NCI-H524 (cell line): Measurements from ENCODE around the gene TMEM100.

Source experiments
- DNase-seq, 2 experiments: peaks; one replicate each; lab custom pipeline; 2025; lab: John Stamatoyannopoulos, UW

The TMEM100 gene, protein sequence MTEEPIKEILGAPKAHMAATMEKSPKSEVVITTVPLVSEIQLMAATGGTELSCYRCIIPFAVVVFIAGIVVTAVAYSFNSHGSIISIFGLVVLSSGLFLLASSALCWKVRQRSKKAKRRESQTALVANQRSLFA

DNA sequence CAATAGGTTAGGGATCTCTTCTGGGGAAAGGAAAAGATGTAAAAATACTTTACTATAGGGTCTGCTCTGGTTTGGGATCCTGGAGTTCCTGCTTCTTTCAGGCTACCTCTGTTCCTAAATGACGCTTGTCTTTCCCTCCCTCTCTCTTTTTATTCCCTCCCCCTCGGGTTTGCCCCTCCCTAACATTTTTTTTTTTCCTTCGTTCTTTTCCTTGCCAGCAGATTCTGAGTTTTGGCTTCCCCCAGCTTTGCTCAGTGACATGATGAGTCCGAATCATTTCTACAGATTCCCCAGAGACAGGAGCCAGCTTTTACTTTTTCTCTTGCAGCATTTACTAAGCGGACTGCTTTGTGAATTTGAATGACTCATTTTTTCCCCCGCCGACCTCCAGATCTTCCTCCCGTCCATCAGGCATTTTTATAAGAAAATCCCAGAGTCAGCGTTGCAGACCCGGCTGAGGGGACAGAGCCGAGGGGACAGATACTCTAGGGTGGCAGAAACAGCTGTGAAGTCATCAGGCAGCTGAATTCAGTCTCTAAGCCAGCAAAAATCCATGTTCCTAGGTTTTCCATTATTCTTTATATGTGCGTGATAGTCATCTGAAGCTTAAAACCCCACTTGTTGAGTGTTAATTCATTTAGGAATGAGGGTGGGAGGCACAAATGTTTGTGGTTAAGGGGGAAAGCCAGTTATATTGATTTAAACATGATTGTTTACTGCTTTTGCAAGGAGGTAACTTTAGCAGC, at the start of gene TMEM100:
Gene TMEM100 (minus strand): TSS at position 123 of the 746 bp plus-strand sequence. CDS start 1,794 bp downstream, outside the sequence.
- DNase-seq = no peak

DNA sequence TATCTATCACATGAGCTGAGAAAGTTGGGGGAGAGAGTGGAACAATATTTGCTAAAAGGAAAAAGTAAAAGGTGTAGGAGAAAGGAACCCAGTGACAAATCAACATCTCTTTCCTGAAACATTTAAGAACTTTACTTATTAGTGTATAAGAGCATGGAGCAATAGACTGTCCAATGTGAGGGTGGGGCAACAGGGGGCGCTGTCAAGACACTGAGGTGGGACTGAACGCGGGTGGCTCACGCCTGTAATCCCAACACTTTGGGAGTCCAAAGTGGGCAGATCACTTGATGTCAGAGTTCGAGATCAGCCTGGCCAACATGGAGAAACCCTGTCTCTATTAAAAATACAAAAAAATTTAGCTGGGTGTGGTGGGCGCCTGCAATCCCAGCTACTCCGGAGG, 49.4 kb upstream of the TMEM100 start:
- DNase-seq = no peak

DNA sequence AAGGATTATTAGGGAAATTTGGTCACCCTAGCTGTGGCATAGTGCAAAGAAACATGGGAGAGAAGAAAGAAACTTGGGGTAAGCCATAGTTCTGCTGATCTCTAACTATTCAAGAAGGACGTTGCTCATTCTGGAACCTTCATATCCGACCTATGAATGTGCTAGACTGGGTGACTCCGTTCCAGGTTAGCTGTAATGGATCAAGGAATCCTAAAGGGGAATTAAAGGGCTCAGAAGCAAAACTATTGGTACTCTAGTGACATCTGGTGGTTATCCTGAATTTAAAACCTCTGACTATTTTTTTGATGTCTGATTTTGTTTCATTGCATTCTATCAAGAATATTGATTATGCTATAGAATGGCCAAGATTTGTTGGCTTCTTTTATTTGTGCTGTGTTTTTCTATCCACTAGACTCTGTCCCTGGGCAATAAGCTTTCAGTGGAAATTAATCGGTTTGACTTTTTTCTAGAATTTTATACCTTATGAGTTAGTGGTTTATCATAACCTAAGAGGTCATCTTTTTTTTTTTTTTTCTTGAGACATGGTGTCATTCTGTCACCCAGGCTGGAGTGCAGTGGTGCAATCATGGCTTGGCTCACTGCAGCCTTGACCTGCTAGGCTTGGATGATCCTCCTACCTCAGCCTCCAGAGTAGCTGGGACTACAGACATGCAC, 47.7 kb upstream of the TMEM100 start:
- peak; percentile 21 to 79 for DNase-seq

DNA sequence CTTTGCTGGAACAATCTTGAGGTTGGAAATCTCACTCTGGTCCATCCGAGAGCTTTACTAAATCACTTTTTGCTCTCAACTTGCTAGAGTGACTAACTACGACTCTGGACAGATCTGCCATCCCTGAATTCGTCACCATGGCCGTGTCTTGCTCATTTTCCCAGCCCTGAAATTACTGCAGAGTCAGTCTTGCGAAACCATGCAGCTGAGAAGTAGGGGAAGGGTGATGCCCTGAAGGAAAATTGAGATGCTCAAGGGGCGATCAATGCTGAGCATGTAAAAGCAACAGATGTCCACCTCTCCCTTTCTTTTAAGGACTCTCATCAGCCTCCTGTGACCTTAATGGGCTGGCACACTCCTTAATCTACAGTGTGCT, 46.9 kb upstream of the TMEM100 start:
- DNase-seq = peak; percentile 67 to 86

DNA sequence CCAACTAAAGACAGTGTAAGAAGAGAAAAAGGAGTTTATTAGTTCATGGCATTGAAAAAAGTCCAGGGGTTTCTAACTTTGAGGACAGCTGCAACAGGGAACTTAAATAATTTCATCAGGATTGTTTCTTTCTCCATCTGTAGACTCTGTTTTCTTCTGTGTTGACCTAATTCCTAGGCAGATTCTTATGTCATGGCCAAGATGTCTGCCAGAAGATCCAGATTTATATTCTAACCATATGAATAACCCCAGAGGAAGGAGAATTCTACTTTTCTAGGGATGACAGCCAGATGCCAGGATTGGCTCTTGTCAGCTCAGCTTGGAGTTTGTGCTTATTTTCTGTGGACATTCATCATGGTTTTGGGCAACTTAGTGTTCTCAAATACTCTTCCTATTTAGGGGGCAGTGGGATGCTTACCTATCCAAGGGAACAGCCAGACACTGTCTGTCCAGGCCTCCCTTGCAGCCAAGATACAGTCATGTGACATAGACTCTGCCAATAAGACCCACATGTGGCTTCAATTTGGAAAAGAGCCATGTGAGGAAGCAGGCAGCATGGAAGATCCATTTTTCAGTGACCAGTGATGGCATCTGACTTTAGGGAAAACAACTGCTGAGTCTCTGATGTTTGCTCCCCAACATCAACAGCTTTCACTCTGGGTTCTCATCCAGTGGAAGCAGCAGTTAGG, 46.4 kb upstream of the TMEM100 start:
- no peak for DNase-seq

DNA sequence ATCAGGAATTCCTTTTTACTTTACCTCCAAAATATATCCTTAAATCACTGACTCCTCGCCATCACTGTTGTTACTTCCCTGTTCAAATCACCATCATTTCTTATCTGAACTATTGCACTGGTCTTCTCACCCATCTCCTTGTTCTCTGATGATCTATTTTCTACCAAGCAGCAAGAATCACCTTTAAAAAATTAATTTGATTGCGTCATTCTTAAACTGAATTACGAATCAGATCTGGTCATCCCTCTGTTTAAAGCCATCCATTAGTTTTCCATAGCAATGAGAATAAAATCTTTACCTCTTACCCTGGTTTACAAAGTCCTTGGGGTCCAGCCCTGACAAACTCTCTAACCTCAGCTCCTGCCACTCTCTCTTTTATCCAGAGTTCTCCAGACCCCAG, 42.8 kb upstream of the TMEM100 start:
- DNase-seq = no peak

DNA sequence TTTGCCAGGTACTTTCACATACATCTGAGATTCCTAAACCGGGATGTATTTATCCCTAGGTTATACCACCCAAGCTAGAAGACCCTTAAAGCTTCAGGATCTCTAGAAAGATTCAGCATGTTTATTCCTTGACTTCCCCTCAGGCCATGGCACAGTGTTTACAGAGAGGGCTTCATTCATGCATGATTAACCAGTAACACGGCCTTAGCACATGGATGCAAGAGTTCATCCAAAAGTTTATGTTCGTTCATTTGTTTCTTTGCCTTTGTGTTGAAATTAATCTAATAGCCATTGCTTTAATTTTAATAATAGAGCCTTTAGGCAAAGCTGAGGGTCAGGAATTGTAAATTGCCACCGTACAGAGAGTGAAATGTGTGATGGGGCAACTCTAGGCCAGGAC, 41.9 kb upstream of the TMEM100 start:
- DNase-seq = no peak

DNA sequence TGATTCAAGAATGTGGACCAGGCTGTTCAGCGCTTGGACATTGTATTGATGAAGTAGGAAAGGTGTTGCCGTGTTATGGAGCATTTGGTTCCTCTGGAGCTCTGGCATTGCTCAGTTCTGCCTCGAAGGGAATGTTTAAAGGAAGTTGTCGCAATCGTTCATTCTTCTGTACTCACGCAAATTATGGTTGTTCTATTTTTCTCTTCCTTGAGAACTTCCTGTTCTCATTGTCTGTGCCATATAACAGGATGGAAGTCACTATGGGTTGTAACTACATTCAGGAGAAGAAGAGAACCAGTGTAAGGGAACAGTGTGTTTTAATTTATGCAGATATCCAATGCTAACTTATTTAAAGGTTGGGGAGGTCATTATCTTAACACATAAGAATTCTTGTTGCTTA, 41.2 kb upstream of the TMEM100 start:
- DNase-seq = no peak

DNA sequence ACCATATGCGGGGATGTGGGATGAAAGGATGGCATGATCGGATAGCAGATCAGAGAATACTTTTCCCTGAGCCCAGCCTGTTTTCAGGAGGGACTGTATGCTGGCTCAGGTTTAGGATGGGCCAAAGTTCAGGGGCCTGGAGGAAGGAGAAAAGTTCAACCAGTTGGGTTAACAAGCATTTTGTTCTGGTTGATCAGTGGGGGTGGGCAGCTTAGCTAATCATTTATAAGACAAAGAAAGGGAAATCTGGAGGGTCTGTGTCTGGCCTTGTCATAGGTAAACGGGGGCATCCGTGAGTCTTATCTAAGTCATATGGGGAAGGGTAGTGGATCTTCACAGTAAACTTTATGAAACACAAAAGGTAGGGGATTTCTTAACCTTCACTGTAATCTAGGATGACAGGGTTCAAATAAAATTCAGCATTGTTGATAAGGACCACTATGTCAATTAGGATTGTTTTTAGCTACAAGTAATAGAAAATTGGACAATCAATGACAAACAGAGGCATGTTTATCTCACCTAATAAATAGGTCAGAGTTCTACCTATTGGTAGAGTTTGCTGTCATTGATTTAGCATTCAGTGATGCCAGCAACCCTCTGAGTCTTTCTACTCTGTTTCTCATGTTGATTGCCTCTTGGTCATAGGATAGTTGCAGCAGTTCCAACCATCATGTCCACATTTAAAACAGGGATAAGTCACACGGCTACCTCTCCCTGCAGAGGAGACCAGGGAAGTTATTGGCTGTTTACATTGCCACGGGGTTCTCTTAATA, 39.6 kb upstream of the TMEM100 start:
- no peak for DNase-seq

DNA sequence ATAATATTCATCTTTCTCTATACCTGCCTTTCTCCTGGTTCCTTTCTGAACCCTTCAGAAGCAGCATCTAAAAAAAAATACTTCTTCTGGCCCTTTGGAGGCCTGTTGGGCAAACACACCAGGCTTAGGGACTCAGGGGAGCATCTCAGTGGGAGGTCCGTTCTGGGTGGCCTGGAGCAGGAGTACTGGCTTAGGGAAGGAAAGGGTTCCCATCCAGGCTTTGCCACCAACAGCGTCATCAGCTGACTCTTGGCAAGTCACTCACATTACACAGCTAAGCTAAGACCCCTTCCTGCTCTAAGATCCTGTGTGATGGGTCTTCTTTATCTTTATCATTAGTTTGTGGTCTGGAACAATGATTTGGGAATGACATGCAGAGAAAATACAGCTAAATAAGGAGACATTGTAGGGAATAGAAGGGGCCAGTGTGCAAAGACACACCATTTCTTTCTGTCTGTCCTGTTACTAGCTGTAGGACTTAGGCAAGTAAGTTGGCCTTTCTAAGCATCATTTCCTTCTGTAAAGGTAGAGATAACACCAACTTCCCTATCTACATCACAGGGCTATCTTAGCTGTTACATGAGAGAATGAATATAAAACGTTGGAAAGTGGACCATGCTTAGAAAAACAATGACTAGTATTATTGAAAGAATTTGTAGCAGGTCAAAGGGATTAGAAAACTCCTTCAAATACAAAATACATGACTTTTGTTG, 38.1 kb upstream of the TMEM100 start:
- DNase-seq = no peak

DNA sequence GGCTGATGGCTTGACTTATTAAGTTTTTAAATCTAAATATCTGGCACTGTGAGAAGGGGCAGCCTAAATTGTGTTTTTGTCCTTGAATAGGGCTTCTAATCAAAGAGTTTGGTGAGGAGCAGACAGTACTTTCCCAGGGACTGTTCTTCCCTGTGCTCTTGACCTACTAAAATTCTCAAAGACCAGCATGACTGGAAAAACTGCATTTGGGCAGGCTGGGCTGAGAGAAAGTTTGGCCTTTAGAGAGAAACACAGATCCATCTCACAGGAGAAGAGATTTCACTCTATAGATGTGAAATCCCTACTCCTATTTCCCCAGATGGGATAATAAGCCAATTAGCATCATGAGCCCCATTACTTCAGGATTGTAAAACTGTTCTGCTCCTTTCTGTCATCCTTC, 35.5 kb upstream of the TMEM100 start:
- DNase-seq = peak in 1 of 2 experiments; percentile 69

DNA sequence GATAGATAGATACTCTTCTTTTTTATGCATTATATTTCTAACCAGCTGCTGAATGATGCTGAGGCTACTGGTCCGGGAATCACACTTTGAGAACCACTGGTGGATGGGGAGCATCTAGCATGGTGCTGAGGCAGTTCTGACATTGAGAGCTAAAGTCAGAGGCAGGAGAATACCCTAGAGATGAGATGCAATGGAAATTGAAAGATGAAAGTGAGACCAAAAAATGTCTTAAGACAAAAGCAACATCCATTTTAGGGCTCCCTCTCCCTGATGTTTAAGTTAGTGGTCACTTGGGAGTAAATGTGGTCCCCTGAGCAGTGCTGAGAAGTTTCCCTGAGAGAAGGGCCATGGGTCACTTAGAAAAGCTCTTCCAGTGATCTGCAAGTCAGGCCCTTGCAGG, 35.0 kb upstream of the TMEM100 start:
- no peak for DNase-seq

DNA sequence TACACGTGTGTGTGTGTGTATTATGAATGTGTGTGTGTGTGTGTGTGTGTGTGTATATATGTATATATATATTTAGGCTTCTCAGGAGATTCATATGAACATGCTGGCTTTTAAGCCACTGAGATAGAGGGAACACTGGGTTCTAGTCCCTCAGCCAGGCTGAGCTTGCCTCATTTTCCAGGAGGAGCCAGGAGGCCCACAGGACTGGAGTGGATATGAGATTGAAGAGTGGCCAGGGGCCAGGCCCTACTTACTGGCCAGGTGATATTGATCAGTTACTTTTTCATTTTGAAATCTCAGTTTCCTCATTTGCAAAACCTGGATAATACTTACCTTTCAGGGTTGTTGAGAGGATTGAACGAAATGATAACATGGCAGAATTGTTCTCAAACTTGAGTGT, 34.0 kb upstream of the TMEM100 start:
- no peak for DNase-seq

DNA sequence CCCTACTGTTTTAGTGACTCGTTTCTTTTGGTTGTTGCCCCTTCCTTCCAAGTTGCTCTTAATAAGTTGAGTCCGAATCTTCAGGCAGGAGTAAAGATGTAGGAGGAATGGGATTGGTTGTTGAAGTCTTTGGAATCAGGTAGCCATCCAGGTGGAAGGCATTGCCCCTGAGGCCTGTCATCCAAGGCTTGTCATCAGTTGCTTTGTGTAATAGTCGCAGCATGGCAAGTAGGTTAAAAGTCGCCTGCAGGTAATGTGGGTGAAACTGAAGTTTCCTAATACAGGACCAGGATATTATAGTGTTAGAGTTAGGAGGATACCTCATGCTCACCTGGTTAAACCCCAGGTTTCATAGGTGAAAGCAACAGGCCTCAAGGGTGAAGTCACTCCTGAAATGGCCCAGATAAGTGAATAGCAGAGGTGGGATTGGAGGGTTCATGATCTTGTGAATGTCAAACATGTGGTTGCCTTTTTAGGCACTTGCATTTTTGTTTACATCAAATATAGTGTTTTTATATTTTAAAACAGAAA, 29.1 kb upstream of the TMEM100 start:
- DNase-seq = no peak

DNA sequence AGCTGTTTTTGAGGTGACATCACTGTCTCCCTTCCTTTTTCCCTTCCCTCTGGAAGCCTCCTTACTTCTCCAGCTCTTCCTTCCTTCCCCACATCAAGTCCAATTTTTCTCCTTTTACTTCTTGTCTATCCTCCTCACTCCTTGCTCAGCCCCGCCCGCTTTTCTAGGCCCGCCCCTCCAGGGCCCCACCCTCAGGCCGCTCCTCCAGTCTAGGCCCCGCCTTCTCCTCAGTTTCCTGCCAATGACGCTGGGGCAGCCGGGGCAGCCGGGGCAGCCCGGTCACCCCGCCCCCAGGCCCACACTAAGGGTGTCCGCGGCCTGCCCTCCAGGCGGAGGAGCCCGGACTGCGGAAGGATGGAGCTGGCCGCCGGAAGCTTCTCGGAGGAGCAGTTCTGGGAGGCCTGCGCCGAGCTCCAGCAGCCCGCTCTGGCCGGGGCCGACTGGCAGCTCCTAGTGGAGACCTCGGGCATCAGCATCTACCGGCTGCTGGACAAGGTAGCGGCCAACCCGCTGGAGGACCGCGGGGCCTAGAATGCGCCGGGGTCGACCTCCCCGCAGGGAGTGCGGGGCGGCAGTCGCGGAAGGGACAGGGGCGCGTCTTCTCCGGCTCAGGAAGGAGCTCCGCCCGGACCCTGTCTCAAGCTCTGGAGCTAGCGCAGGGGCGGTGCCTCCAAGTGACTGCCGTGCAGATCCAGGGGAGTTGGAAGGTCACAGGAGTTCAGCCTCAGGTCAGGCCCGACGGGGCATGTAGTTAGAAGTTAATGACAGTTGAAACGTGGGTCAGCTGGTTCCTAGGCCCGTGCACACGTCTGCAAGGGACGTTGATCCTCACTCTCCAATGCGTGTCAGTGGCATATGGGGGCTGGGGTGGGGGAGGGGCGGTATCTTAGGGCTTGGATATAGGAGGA, 28.3 kb upstream of the TMEM100 start, which contains the start of gene PCTP:
Gene PCTP (plus strand): TSS at position 302 of the 908 bp plus-strand sequence. CDS start 53 bp downstream, at position 355.
- DNase-seq = peak; percentile 83 to 88

DNA sequence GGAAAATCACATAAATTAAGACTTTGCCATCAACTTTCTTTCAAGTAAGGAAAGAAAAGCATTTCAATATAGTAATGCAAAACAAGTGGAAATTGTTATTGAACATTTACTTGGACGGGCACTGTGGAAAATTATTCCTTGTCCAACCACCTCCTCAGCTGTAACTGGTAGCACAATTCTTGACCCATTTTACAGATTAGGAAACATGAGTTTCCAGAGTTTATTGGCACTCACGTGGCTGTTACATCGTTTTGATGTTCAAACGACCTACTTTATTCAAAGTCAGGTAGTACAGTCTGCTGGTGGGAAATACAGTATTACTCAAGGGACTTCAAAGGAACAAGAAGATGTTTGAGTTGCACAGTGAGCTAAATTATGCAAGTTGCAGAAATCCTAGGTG, 27.3 kb upstream of the TMEM100 start:
- DNase-seq = no peak

DNA sequence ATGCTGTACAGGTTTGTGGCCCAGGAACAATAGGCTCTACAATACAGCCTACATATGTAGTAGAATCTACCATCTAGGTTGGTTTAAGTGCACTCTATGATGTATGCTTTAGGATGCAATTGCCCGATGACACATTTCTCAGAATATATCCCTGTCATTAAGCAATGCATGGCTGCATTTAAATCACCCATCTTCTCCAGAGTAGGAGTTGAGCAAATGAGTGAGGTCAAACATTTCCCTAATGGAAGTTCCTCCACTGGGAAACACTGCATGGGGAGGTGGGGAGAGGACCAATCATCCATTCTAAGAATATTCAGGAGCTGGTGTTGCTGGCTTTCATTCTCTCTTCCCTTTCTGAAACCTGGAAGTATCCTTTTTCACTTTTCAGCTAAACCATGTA, 26.2 kb upstream of the TMEM100 start:
- DNase-seq = no peak

DNA sequence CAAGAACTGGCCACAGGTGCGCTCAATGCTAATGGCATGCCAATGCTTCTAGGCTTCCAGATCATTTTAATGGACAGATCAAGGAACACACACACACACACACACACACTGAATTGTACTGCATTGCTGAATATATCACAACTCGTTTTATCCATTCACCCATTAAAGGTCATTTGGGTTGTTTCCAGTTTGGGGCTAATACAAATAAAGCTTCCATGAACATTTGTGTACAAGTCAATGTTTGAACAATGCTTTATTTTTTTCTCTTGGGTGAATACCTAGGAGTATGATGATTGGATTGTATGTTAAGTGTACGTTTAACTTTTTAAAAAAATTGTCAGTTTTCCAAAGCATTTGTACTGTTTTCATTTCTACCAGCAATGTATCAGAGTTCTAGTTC, 24.5 kb upstream of the TMEM100 start:
- no peak for DNase-seq

DNA sequence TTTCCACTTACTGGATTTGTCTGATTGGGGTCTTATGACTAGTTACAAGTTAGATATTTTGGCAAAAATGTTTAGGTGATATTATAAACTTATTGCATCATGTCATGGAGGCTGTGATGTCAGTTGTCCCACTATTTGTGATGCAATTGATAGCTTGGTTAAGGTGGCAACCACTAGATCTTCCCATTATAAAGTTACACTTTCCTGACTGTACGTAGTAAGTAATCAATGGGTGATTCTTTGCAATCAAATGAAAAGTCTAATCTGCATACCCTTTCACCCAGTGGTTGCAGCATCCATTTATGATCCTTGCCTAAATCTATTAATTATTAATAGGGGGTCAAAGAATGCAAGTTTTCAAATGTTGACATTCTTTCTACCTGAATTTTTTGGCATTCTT, 23.8 kb upstream of the TMEM100 start:
- no peak for DNase-seq

DNA sequence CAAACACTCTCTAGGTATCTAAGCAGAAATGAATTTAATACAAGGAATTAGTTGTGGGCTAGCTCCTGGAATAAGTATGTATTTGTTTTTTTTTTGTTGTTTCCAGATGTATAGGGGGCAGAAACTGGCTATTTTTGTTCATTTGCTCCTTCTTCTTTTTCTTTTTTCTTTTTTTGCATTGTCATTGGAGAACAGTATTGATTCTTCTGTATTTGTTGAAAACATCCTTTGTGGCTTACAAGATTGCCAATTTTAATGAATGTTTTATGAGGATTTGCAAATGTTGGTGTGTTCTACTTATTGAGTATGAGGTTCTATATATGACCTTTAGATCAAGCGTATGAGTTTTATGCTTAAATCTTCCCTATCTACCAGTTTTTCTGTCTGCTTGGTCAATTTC, 22.6 kb upstream of the TMEM100 start:
- DNase-seq = no peak
